Stimulated activated CD4-positive, alpha-beta T cell treated with anti-CD3 and anti-CD28 coated beads, Interleukin-1b, Interleukin-23, amount 100 ng/mL, for 1 hour (primary cell): Measurements from ENCODE around the gene ABCA2.

Experiments used
- DNase-seq, 2 donors: peaks; one replicate each; pipeline ENCODE4 v3.0.0-alpha.2; 2020; ENCODE audit warnings: low read depth in 2 of 2

Gene ABCA2

GRCh38 chr9:137030538-137031527, 2.8 kb upstream of the ABCA2 start:
- DNase-seq, result no peak

GRCh38 chr9:137030006-137030405, 2.0 kb upstream of the ABCA2 start:
- DNase-seq, result no peak

GRCh38 chr9:137029058-137029936, 1.3 kb upstream of the ABCA2 start:
- DNase-seq, result peak in 1 of 2 donors; percentile 60

GRCh38 chr9:137028263-137029057, 423 bp upstream of the ABCA2 start:
- peak; percentile 27 to 44 for DNase-seq

- no peak for DNase-seq
Observed at GRCh38 chr9:137026828-137027227, 1.2 kb downstream of the ABCA2 start.

GRCh38 chr9:137026384-137026783, 1.7 kb downstream of the ABCA2 start:
- no peak for DNase-seq

GRCh38 chr9:137025517-137025966, 2.5 kb downstream of the ABCA2 start:
- no peak for DNase-seq

GRCh38 chr9:137023583-137023991, 4.5 kb downstream of the ABCA2 start:
- no peak for DNase-seq

GRCh38 chr9:137023157-137023556, 4.9 kb downstream of the ABCA2 start:
- no peak for DNase-seq

GRCh38 chr9:137022662-137023008, 5.4 kb downstream of the ABCA2 start:
- no peak for DNase-seq

GRCh38 chr9:137021979-137022661, 5.9 kb downstream of the ABCA2 start:
- peak; percentile 41 to 55 for DNase-seq

GRCh38 chr9:137021568-137021978, 6.5 kb downstream of the ABCA2 start:
- DNase-seq, result no peak

- DNase-seq, result no peak
Observed at GRCh38 chr9:137020771-137021567, 7.1 kb downstream of the ABCA2 start.

GRCh38 chr9:137019891-137020683, 8.0 kb downstream of the ABCA2 start:
- DNase-seq, result no peak

- no peak for DNase-seq
Observed at GRCh38 chr9:137018761-137019559, 9.1 kb downstream of the ABCA2 start.

GRCh38 chr9:137017791-137018497, 10.1 kb downstream of the ABCA2 start:
- DNase-seq, result no peak

- DNase-seq, result no peak
Observed at GRCh38 chr9:137017071-137017470, 11.0 kb downstream of the ABCA2 start.

- no peak for DNase-seq
Observed at GRCh38 chr9:137016436-137016835, 11.6 kb downstream of the ABCA2 start.
